Mucosa of gallbladder (tissue), 1 donor: ENCODE data around the gene TNP2. TPM values are rescaled to one million over a fixed set of nuclear protein-coding genes. Genes with fewer than 3 reads are reported as not detected.

Experiments
- DNase-seq: peaks from one replicate; pipeline ENCODE4 v3.0.0-alpha.2; 2020; ENCODE audit warnings: low spot score
- total RNA-seq: library from RNA; stranded (reverse); gene quantifications from one replicate; pipeline ENCODE4 v1.2.1, GENCODE V29; 2021
- donor health status: DM: no; HTN: no; CAD: no.

TNP2 gene
- total RNA-seq, 1 donor from 2014 or later: not detected

- DNase-seq: no peak
These were observed 28.3 kb downstream of the TNP2 start for GRCh38 chr16:11240636-11241473.

- DNase-seq: no peak
These were observed 29.2 kb downstream of the TNP2 start for GRCh38 chr16:11239644-11240632.

- DNase-seq: no peak
These were observed 30.6 kb downstream of the TNP2 start for GRCh38 chr16:11238272-11239202.

GRCh38 chr16:11236461-11237254 lies 32.5 kb downstream of the TNP2 start:
- DNase-seq: no peak

GRCh38 chr16:11235703-11235991 lies 33.5 kb downstream of the TNP2 start:
- no peak for DNase-seq

- no peak for DNase-seq
These were observed 34.0 kb downstream of the TNP2 start for GRCh38 chr16:11234884-11235702.

- no peak for DNase-seq
These were observed 35.3 kb downstream of the TNP2 start for GRCh38 chr16:11233727-11234376.

GRCh38 chr16:11232852-11233726 lies 36.0 kb downstream of the TNP2 start:
- peak; percentile 44 for DNase-seq

- DNase-seq: no peak
These were observed 36.7 kb downstream of the TNP2 start for GRCh38 chr16:11232302-11232851.

- DNase-seq: no peak
These were observed 37.7 kb downstream of the TNP2 start for GRCh38 chr16:11231367-11231970.

- peak; percentile 78 for DNase-seq
These were observed 39.2 kb downstream of the TNP2 start for GRCh38 chr16:11229906-11230305.

GRCh38 chr16:11229432-11229831 lies 39.7 kb downstream of the TNP2 start:
- no peak for DNase-seq

- no peak for DNase-seq
These were observed 43.2 kb downstream of the TNP2 start for GRCh38 chr16:11225677-11226549.

- DNase-seq: peak; percentile 40
These were observed 44.0 kb downstream of the TNP2 start for GRCh38 chr16:11224894-11225676.

- DNase-seq: peak; percentile 61
These were observed 44.8 kb downstream of the TNP2 start for GRCh38 chr16:11224096-11224893.
